ENCODE measurements around the gene F2R. TPM values are rescaled to one million over a fixed set of nuclear protein-coding genes. Genes with fewer than 3 reads are reported as not detected.
A peak's percentile ranks its signal among the peaks of the same experiment; 100 is the strongest.

F2R gene
- total and polyA plus RNA-seq, 2 of the 13 experiments (the other 11 are each of a cell fraction or from before 2014, with no cell fraction given): 8.3 to 12.3 TPM

DNA sequence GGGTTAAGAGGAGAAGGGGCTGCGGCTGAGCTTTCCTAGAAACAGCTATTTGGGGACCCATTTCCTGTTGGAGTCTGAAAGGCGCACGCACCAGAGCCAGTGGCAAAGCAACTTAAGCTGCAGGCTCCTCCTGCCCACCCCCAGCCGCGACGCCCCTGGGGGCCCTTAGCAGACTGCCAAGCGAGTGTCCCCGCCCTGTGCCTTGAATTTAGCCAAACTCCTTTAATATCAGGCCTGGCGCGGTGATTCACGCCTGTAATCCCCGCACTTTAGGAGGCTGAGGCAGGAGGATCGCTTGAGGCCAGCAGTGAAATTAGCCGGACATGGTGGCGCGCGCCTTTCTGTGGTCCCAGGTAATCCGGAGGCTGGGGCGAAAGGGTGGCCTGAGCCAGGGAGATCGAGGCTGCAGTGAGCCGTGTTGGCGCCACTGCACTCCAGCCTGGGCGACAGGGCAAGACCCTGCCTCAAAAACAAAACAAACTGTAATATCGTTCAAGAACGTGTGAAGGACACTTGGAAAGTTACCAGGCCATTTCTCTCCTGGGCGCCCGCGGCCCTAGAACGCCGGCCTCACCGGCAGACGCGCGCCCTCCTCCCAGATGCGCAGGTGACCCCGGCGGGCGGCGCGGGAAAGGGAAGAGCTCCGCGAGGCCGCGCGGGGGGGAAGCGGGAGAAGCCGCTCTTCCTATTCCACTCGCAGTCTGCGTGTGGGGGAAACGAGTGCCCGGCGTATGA lies 1.0 kb upstream of the F2R start (continued):
- TF ChIP-seq STAG1 (CRISPR knock-in tag; IDR thresholded peaks at IDR 0.05) (no peak), ZNF660 (CRISPR knock-in tag; IDR thresholded peaks at IDR 0.05; ENCODE audit: borderline replicate concordance, low read depth) (no peak), KDM2A (CRISPR knock-in tag; IDR thresholded peaks at IDR 0.05; ENCODE audit: borderline replicate concordance, low read depth) (peak; percentile 47), HNRNPLL (IDR thresholded peaks at IDR 0.05; ENCODE audit: low read depth, low read length, poor library complexity, severe bottlenecking) (peak; percentile 55), TEAD2 (CRISPR knock-in tag; IDR thresholded peaks at IDR 0.05) (no peak), SATB2 (CRISPR knock-in tag; IDR thresholded peaks at IDR 0.05) (0 out of 2 replicates have a peak, but pooled peaks have one; percentile 8), NR2C2 (CRISPR knock-in tag; IDR thresholded peaks at IDR 0.05; ENCODE audit: borderline replicate concordance) (peak; percentile 28; the same call in 1 of the 2 replicates)
- TF ChIP-seq, protein P1, sequence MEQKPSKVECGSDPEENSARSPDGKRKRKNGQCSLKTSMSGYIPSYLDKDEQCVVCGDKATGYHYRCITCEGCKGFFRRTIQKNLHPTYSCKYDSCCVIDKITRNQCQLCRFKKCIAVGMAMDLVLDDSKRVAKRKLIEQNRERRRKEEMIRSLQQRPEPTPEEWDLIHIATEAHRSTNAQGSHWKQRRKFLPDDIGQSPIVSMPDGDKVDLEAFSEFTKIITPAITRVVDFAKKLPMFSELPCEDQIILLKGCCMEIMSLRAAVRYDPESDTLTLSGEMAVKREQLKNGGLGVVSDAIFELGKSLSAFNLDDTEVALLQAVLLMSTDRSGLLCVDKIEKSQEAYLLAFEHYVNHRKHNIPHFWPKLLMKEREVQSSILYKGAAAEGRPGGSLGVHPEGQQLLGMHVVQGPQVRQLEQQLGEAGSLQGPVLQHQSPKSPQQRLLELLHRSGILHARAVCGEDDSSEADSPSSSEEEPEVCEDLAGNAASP (CRISPR knock-in tag; IDR thresholded peaks at IDR 0.05; ENCODE audit: borderline replicate concordance): no peak
- TF ChIP-seq, protein P2, sequence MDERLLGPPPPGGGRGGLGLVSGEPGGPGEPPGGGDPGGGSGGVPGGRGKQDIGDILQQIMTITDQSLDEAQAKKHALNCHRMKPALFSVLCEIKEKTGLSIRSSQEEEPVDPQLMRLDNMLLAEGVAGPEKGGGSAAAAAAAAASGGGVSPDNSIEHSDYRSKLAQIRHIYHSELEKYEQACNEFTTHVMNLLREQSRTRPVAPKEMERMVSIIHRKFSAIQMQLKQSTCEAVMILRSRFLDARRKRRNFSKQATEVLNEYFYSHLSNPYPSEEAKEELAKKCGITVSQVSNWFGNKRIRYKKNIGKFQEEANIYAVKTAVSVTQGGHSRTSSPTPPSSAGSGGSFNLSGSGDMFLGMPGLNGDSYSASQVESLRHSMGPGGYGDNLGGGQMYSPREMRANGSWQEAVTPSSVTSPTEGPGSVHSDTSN (CRISPR knock-in tag; IDR thresholded peaks at IDR 0.05): no peak
- TF ChIP-seq, protein P3, sequence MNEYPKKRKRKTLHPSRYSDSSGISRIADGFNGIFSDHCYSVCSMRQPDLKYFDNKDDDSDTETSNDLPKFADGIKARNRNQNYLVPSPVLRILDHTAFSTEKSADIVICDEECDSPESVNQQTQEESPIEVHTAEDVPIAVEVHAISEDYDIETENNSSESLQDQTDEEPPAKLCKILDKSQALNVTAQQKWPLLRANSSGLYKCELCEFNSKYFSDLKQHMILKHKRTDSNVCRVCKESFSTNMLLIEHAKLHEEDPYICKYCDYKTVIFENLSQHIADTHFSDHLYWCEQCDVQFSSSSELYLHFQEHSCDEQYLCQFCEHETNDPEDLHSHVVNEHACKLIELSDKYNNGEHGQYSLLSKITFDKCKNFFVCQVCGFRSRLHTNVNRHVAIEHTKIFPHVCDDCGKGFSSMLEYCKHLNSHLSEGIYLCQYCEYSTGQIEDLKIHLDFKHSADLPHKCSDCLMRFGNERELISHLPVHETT (CRISPR knock-in tag; conservative IDR thresholded peaks at IDR 0.05): no peak
- TF ChIP-seq, protein P4, sequence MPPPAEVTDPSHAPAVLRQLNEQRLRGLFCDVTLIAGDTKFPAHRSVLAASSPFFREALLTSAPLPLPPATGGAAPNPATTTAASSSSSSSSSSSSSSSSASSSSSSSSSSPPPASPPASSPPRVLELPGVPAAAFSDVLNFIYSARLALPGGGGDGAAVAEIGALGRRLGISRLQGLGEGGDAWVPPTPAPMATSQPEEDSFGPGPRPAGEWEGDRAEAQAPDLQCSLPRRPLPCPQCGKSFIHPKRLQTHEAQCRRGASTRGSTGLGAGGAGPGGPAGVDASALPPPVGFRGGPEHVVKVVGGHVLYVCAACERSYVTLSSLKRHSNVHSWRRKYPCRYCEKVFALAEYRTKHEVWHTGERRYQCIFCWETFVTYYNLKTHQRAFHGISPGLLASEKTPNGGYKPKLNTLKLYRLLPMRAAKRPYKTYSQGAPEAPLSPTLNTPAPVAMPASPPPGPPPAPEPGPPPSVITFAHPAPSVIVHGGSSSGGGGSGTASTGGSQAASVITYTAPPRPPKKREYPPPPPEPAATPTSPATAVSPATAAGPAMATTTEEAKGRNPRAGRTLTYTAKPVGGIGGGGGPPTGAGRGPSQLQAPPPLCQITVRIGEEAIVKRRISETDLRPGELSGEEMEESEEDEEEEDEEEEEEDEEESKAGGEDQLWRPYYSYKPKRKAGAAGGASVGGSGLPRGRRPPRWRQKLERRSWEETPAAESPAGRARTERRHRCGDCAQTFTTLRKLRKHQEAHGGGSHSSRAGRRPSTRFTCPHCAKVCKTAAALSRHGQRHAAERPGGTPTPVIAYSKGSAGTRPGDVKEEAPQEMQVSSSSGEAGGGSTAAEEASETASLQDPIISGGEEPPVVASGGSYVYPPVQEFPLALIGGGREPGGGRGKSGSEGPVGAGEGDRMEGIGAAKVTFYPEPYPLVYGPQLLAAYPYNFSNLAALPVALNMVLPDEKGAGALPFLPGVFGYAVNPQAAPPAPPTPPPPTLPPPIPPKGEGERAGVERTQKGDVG (CRISPR knock-in tag; IDR thresholded peaks at IDR 0.05; ENCODE audit: borderline replicate concordance): no peak
- TF ChIP-seq, protein P5, sequence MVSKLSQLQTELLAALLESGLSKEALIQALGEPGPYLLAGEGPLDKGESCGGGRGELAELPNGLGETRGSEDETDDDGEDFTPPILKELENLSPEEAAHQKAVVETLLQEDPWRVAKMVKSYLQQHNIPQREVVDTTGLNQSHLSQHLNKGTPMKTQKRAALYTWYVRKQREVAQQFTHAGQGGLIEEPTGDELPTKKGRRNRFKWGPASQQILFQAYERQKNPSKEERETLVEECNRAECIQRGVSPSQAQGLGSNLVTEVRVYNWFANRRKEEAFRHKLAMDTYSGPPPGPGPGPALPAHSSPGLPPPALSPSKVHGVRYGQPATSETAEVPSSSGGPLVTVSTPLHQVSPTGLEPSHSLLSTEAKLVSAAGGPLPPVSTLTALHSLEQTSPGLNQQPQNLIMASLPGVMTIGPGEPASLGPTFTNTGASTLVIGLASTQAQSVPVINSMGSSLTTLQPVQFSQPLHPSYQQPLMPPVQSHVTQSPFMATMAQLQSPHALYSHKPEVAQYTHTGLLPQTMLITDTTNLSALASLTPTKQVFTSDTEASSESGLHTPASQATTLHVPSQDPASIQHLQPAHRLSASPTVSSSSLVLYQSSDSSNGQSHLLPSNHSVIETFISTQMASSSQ (IDR thresholded peaks at IDR 0.05; ENCODE audit: low read depth): no peak
- TF ChIP-seq, protein P5 (CRISPR knock-in tag; IDR thresholded peaks at IDR 0.05; ENCODE audit: borderline replicate concordance): no peak
- TF ChIP-seq, protein P6, sequence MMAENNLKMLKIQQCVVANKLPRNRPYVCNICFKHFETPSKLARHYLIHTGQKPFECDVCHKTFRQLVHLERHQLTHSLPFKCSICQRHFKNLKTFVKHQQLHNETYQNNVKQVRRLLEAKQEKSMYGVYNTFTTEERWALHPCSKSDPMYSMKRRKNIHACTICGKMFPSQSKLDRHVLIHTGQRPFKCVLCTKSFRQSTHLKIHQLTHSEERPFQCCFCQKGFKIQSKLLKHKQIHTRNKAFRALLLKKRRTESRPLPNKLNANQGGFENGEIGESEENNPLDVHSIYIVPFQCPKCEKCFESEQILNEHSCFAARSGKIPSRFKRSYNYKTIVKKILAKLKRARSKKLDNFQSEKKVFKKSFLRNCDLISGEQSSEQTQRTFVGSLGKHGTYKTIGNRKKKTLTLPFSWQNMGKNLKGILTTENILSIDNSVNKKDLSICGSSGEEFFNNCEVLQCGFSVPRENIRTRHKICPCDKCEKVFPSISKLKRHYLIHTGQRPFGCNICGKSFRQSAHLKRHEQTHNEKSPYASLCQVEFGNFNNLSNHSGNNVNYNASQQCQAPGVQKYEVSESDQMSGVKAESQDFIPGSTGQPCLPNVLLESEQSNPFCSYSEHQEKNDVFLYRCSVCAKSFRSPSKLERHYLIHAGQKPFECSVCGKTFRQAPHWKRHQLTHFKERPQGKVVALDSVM (CRISPR knock-in tag; IDR thresholded peaks at IDR 0.05): peak; percentile 91
